Fibroblast of upper back skin (primary cell): ENCODE measurements around the gene ATP6V0C.
"Not testable (repeated sequence)": the region's sequence is repeated elsewhere in the genome, so short reads cannot be mapped to it uniquely, and the experiment has no call there.

Experiments used
- DNase-seq: peaks from one replicate; pipeline ENCODE4 v3.0.0-alpha.2; 2013

The ATP6V0C gene

GRCh38 chr16:2475413-2476344 lies 38.1 kb upstream of the ATP6V0C start:
- DNase-seq = no peak

- no peak for DNase-seq
Measured at GRCh38 chr16:2476345-2476720, 37.4 kb upstream of the ATP6V0C start.

GRCh38 chr16:2476741-2477140 lies 37.0 kb upstream of the ATP6V0C start:
- no peak for DNase-seq

- no peak for DNase-seq
Measured at GRCh38 chr16:2477327-2477726, 36.4 kb upstream of the ATP6V0C start.

GRCh38 chr16:2478279-2478678 lies 35.5 kb upstream of the ATP6V0C start:
- no peak for DNase-seq

- not testable (repeated sequence) for DNase-seq
Measured at GRCh38 chr16:2479996-2480395, 33.8 kb upstream of the ATP6V0C start.

- DNase-seq = no peak
Measured at GRCh38 chr16:2480948-2481347, 32.8 kb upstream of the ATP6V0C start.

GRCh38 chr16:2481676-2482075 lies 32.1 kb upstream of the ATP6V0C start:
- no peak for DNase-seq

GRCh38 chr16:2482249-2482648 lies 31.5 kb upstream of the ATP6V0C start:
- no peak for DNase-seq

GRCh38 chr16:2482708-2483534 lies 30.8 kb upstream of the ATP6V0C start:
- DNase-seq = peak; percentile 62

GRCh38 chr16:2483939-2484897 lies 29.5 kb upstream of the ATP6V0C start:
- DNase-seq = no peak

- no peak for DNase-seq
Measured at GRCh38 chr16:2484898-2485508, 28.7 kb upstream of the ATP6V0C start.

GRCh38 chr16:2485811-2486507 lies 27.8 kb upstream of the ATP6V0C start:
- no peak for DNase-seq

- DNase-seq = no peak
Measured at GRCh38 chr16:2486645-2487516, 26.9 kb upstream of the ATP6V0C start.

- DNase-seq = no peak
Measured at GRCh38 chr16:2487517-2487842, 26.3 kb upstream of the ATP6V0C start.

- no peak for DNase-seq
Measured at GRCh38 chr16:2487903-2488531, 25.7 kb upstream of the ATP6V0C start.

GRCh38 chr16:2489581-2489980 lies 24.2 kb upstream of the ATP6V0C start:
- no peak for DNase-seq

- no peak for DNase-seq
Measured at GRCh38 chr16:2490190-2491105, 23.3 kb upstream of the ATP6V0C start.

- no peak for DNase-seq
Measured at GRCh38 chr16:2492292-2492691, 21.5 kb upstream of the ATP6V0C start.
